Stimulated activated CD8-positive, alpha-beta memory T cell treated with anti-CD3 and anti-CD28 coated beads, Interleukin-4, amount 100 ng/mL, for 4 hours (primary cell): ENCODE measurements around the gene INAFM1.
A peak's percentile ranks its signal among the peaks of the same experiment; 100 is the strongest.
"Not testable (repeated sequence)": the region's sequence is repeated elsewhere in the genome, so short reads cannot be mapped to it uniquely, and the experiment has no call there.

ENCODE experiments used
- DNase-seq, 2 donors: peaks; one replicate each; pipeline ENCODE4 v3.0.0-alpha.2; 2020; ENCODE audit warnings: low read depth in 2 of 2, low spot score in 1 of 2

INAFM1 gene

GRCh38 chr19:47267350-47267759, 7.3 kb upstream of the INAFM1 start:
- no peak for DNase-seq

GRCh38 chr19:47268028-47268427, 6.7 kb upstream of the INAFM1 start:
- DNase-seq, result no peak

DNA sequence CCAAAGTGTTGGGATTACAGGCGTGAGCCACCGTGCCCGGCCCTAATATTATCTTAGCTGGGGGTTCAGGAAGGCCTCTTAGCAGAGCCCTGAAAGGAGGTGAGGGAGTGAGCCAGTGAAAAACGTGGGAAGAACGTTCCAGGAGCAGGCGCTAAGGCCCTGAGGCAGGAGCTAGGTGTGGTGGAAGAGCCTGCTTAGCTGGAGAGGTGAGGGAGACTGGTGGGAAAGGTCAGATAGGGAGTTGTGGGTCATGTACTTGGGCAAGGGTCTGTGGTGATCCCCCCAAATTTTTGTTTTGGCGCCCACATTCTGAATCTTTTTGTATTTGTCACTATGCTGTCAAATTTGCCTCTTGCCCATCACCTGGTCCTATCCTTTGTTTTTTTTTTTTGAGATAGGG, 5.1 kb upstream of the INAFM1 start:
- no peak for DNase-seq

DNA sequence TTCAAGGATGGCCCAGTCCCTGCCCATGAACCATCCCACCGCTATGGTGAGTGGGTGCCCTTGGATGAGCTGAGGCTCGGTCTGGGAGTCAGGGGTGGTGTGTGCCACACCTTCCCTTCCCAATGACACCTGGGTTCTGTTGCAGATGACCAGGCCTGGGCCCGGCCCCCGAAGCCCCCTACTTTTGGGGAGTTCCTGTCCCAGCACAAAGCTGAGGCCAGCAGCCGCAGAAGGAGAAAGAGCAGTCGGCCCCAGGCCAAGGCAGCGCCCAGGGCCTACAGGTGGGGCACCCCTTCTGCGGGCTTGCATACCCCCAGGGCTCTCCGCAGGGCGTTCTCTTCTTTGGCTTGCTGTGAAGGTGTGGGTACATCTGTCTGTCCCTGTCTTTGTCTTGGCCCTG, 4.3 kb upstream of the INAFM1 start:
- DNase-seq, result no peak

GRCh38 chr19:47271949-47272348, 2.7 kb upstream of the INAFM1 start:
- DNase-seq, result no peak

GRCh38 chr19:47272448-47273312, 2.0 kb upstream of the INAFM1 start:
- DNase-seq, result peak; percentile 26 to 31

DNA sequence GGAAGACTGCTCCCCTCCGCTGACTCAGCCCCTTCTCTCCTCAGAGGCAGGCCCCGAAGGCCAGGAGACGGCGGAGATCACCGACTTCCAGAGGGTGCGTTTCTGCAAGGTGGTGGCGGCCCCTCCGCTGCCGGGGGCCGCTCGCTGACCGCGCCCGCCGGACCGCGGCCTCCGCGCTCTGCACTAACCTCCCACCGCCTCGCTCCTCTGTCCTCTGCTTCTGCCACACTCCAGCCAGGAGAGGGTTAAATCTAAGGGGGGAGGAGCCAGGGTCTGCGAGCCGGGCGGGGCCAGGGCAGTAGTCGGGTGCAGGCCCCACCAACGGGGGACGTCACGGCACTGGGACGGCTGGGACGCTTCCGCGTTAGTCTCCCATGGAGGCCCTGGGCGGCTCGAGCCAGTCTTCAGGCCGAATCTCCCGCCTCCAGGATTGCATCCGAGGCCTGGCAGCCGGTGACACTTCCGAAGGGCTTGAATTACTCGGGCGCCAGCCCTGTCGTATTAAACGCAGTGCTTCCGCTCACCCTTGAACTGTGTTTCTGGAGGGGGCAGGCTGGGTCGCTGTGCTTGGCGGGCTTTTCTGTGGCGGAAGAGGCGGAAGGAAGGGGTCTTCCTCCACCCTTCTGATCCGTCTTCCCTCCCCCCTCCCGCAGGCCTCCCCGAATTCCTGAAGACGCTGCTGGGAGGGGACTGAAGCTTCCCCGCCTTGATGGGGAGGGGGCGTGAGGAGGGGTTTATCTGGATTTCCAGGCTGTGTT, 1.2 kb upstream of the INAFM1 start:
- peak; percentile 77 to 80 for DNase-seq

DNA sequence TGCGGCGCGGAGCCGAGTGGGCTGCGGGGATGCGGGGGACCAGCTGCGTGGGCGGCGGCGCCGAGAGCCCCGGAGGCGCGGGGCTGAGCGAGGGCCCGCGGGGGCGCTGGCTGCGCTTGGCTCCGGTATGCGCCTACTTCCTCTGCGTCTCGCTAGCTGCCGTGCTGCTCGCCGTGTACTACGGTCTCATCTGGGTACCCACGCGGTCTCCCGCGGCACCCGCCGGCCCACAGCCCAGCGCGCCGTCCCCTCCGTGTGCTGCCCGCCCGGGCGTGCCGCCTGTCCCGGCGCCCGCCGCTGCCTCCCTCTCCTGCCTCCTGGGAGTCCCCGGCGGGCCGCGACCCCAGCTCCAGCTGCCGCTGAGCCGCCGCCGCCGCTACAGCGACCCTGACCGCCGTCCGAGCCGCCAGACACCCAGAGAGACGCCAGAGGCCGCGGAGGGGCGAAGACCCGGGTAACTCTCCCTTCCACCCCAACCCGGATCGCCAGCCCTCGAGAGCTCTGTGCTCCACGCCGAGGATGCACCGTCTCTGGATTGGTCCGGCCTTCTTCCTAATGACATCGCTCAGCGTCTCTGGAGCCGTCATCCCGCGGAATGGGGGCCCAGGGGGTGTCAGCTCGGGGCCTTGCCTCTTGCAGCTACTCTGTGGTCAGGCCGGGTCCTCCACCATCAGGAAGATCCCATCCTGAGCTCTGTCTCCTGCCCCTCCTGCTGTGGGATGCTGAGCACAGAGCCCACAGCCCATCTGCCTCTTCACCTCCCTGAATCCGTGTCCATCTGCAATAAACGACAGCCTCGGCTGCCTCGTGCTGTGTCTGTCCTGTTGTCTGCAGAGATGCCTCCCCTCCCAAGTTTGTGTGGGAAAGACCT, 441 bp downstream of the INAFM1 start:
- no peak for DNase-seq

- no peak for DNase-seq
These were observed 1.2 kb downstream of the INAFM1 start for GRCh38 chr19:47275791-47276461.

GRCh38 chr19:47276513-47276912, 1.8 kb downstream of the INAFM1 start:
- DNase-seq, result not testable (repeated sequence)

GRCh38 chr19:47280183-47280797, 5.6 kb downstream of the INAFM1 start:
- peak in 1 of 2 donors; percentile 40 for DNase-seq

DNA sequence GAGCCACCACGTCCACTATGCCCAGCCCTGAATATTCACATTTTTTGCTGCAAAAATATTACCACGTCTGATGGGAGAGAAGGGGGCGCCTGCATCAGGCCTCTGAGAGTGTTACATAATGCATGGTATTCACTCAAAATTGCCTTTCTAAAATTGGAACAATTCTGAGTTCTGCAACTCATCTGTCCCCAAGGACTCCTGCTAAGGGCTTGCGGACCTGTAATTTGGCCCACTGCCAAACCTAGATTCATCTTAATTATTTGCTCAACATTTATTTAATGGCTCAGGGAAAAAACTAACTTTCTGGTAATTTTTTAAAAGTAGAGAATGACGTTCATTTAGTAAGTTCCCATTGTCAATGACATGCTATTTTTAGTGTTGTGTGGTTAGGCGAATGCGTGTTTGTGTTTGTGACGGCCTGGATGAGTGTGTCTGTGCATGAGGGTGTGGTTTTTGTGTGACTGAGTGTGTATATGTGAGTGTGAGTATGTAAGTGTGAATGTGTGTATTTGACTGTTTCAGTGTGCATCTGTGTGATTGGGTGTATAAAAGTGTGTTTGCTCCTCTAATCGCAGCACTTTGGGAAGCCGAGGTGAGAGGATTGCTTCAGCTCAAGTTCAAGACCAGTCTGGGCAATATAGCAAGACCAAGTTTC, 8.8 kb downstream of the INAFM1 start:
- no peak for DNase-seq

GRCh38 chr19:47284324-47284899, 9.7 kb downstream of the INAFM1 start:
- DNase-seq, result no peak

DNA sequence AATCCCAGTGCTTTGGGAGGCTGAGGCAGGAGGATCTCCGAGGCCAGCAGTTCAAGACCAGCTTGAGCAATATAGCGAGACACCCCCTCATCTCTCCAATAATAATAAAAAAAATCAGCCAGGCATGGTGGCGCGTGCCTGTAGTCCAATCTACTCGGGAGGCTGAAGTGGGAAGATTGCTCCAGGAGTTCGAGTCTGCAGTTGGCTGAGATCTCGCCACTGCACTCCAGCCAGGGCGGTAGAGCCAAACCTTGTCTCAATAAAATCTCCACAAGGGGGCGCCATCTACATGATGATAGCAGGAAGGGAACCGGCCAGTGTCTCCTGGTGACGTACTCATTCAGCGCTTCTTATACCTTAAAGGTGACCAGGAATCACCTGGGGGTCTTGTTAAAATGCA, 21.4 kb downstream of the INAFM1 start:
- DNase-seq, result peak; percentile 35 to 62

GRCh38 chr19:47300867-47301266, 26.2 kb downstream of the INAFM1 start:
- not testable (repeated sequence) for DNase-seq

DNA sequence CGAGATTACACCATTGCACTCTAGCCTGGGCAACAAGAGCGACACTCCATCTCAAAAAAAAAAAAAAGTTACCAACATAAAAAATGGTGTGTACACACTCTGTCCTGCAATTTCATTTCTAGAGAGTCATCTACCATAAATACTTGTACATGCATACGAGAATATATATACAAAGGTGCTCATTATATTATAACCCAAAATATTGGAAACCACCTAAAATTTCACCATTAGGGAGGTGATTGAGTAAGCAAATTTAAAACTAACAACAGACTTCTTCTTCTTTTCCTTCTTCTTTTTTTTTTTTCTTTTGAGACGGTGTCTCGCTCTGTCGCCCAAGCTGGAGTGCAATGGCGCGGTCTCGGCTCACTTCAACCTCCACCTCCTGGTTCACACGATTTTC, 27.6 kb downstream of the INAFM1 start:
- no peak for DNase-seq

- DNase-seq, result no peak
These were observed 29.3 kb downstream of the INAFM1 start for GRCh38 chr19:47303966-47304365.

DNA sequence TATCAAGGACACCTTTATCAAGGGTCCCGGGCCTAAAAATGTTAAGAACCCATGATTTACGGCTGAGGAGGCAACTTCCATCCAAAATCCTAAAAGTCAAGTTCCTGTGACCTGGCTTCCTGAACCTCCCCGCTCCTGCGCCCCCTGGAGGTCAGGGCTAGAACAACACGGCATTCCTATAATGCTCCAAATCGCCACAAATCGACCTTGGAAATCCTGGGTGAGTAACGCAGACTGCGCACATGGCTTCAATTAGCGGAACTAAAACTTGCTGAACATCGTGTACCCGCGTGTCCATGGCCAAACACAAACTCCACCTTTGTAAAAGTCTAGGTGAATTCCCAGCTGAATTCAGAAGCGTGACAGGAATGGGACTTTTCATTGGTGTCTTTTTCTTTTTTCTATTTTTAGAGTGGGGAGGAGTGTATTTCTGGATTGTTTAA, 30.6 kb downstream of the INAFM1 start:
- peak; percentile 18 to 40 for DNase-seq

- DNase-seq, result no peak
These were observed 31.6 kb downstream of the INAFM1 start for GRCh38 chr19:47306303-47306702.
